Smooth muscle cell (in vitro differentiated cells): Measurements from ENCODE around the gene DPH6. TPM values are rescaled to one million over a fixed set of nuclear protein-coding genes. Genes with fewer than 3 reads are reported as not detected.

Source experiments
- DNase-seq: peaks from one replicate; lab custom pipeline; 2025; ENCODE audit not compliant: unreplicated experiment; lab: John Stamatoyannopoulos, UW
- H2AFZ ChIP-seq: fragments of 200-600 bp; sonication (generic); 2 replicates; pipeline ENCODE4 v1.6.0; 2016; ENCODE audit warnings: antibody characterized with exemption, low read depth, mild to moderate bottlenecking
- H3F3A ChIP-seq: fragments of 200-600 bp; sonication (generic); 2 replicates; pipeline ENCODE4 v1.6.0; 2017; ENCODE audit warnings: antibody characterized with exemption, low read depth
- H3K27ac ChIP-seq: fragments of 200-600 bp; sonication (generic); 2 replicates; pipeline ENCODE4 v1.5.1; 2016; ENCODE audit warnings: low read depth, mild to moderate bottlenecking
- H3K27me3 ChIP-seq: fragments of 200-600 bp; sonication (generic); 2 replicates; pipeline ENCODE4 v1.6.1; 2016; ENCODE audit warnings: low read depth, mild to moderate bottlenecking
- H3K36me3 ChIP-seq: fragments of 200-600 bp; sonication (generic); 2 replicates; pipeline ENCODE4 v1.5.1; 2016; ENCODE audit warnings: low read depth
- H3K4me1 ChIP-seq: fragments of 200-600 bp; sonication (generic); 2 replicates; pipeline ENCODE4 v1.5.1; 2016; ENCODE audit warnings: low read depth
- H3K4me2 ChIP-seq: fragments of 200-600 bp; sonication (generic); 2 replicates; pipeline ENCODE4 v1.6.0; 2016; ENCODE audit warnings: mild to moderate bottlenecking
- H3K4me3 ChIP-seq: fragments of 200-600 bp; sonication (generic); 2 replicates; pipeline ENCODE4 v1.5.1; 2016; ENCODE audit warnings: mild to moderate bottlenecking
- H3K79me2 ChIP-seq: fragments of 200-600 bp; sonication (generic); 2 replicates; pipeline ENCODE4 v1.6.0; 2016; ENCODE audit warnings: low read depth, mild to moderate bottlenecking
- H3K9ac ChIP-seq: fragments of 200-600 bp; sonication (generic); 2 replicates; pipeline ENCODE4 v1.6.0; 2016; ENCODE audit warnings: low read depth
- H3K9me3 ChIP-seq: fragments of 200-600 bp; sonication (generic); replicated peaks from 2 replicates; pipeline ENCODE4 v1.5.1; 2016; ENCODE audit warnings: low read depth
- H4K20me1 ChIP-seq: fragments of 200-600 bp; sonication (generic); 2 replicates; pipeline ENCODE4 v1.6.0; 2016; ENCODE audit warnings: low read depth
- CTCF ChIP-seq: fragments of 200-600 bp; sonication (generic); IDR thresholded peaks from 2 replicates; pipeline ENCODE4 v1.5.1; 2017; ENCODE audit warnings: borderline replicate concordance, mild to moderate bottlenecking, antibody characterized with exemption; ENCODE audit not compliant: insufficient read depth, poor library complexity, severe bottlenecking
- WGBS: methylation state at CpG from one replicate; pipeline ENCODE4 v1.1.7; 2016; ENCODE audit warnings: low lambda C conversion rate; 5-methylcytosine and 5-hydroxymethylcytosine counted together
- polyA plus RNA-seq: library from polyadenylated mRNA; unstranded; fragments of >200 nt; fragmentation: Nextera tagmentation; extraction: Ambion mirVana; gene quantifications from 2 replicates; pipeline ENCODE4 v1.2.1, GENCODE V29; 2016
- total RNA-seq: library from RNA; depleted of rRNA; stranded (reverse); fragments of >200 nt; gene quantifications from 2 replicates; pipeline ENCODE4 v1.2.3, GENCODE V29; 2014

Gene DPH6
- total and polyA plus RNA-seq, 2 experiments from 2014 or later: 4.0 to 19.9 TPM

- peaks cover 22% of the 10 kb centered on the region for H3K4me1 ChIP-seq
- H3K36me3 ChIP-seq: no peaks in the 10 kb centered on the region
- H3K9me3 ChIP-seq: no peaks in the 10 kb centered on the region
- no peaks in the 10 kb centered on the region for H3K27me3 ChIP-seq
- H3F3A ChIP-seq: no peaks in the 10 kb centered on the region
- H4K20me1 ChIP-seq: no peaks in the 10 kb centered on the region
- no peak overlapping the region for H3K4me3 ChIP-seq
- no peak for TF ChIP-seq CTCF
- H3K4me2 ChIP-seq: no peak overlapping the region
- WGBS: 81% methylated on average over 4 of the region's 4 CpGs
- no peaks in the 10 kb centered on the region for H3K79me2 ChIP-seq
- H2AFZ ChIP-seq: no peak overlapping the region
- DNase-seq: no peak
- H3K9ac ChIP-seq: no peak overlapping the region
- H3K27ac ChIP-seq: no peak overlapping the region
Observed at GRCh38 chr15:35477312-35478262, 68.4 kb downstream of the DPH6 start.

GRCh38 chr15:35471024-35471423 lies 74.9 kb downstream of the DPH6 start:
- Histone ChIP-seq H3K4me1 (no peaks in the 10 kb centered on the region), H3K27me3 (no peaks in the 10 kb centered on the region)
- no peak for TF ChIP-seq CTCF

GRCh38 chr15:35470441-35470840 lies 75.5 kb downstream of the DPH6 start:
- no peak for DNase-seq
- Histone ChIP-seq H3K9ac (no peak overlapping the region), H3K4me1 (no peaks in the 10 kb centered on the region), H4K20me1 (no peaks in the 10 kb centered on the region), H3K4me3 (no peak overlapping the region), H3F3A (no peaks in the 10 kb centered on the region), H2AFZ (no peak overlapping the region), H3K27ac (no peak overlapping the region), H3K4me2 (no peak overlapping the region), H3K36me3 (no peaks in the 10 kb centered on the region), H3K9me3 (no peaks in the 10 kb centered on the region), H3K27me3 (no peaks in the 10 kb centered on the region), H3K79me2 (no peaks in the 10 kb centered on the region)
- TF ChIP-seq CTCF: no peak
- WGBS: 90% methylated on average over 7 of the region's 7 CpGs

More at GRCh38 chr15:35471024-35471423, 74.9 kb downstream of the DPH6 start:
- H3K27ac ChIP-seq: no peak overlapping the region
- H4K20me1 ChIP-seq: no peaks in the 10 kb centered on the region
- no peaks in the 10 kb centered on the region for H3K36me3 ChIP-seq
- no peak overlapping the region for H3K4me3 ChIP-seq
- H2AFZ ChIP-seq: no peak overlapping the region
- no peak overlapping the region for H3K9ac ChIP-seq
- DNase-seq: no peak
- H3K79me2 ChIP-seq: no peaks in the 10 kb centered on the region
- no peaks in the 10 kb centered on the region for H3K9me3 ChIP-seq
- no peak overlapping the region for H3K4me2 ChIP-seq
- H3F3A ChIP-seq: no peaks in the 10 kb centered on the region
